ENCODE measurements around the gene CNTN2. TPM values are rescaled to one million over a fixed set of nuclear protein-coding genes. Genes with fewer than 3 reads are reported as not detected.

CNTN2 gene
- total and polyA plus RNA-seq, 2 donors (not counting 1 experiment from before 2014, with no cell fraction given) = not detected

- H3K27me3 ChIP-seq (ENCODE audit: control insufficient read depth, insufficient read depth, low read length) = peaks cover 14% of the 10 kb centered on the region
- no peak overlapping the region for H3K4me3 ChIP-seq (replicated peaks in 1 of 4; ENCODE audit: control extremely low read depth in 1 of 4, insufficient read depth in 1 of 4, low read depth in 3 of 4, low read length in 4 of 4)
- TF ChIP-seq EZH2 (IDR thresholded peaks at IDR 0.05; ENCODE audit: low read length, missing control alignments) (no peak), CTCF (conservative IDR thresholded peaks at IDR 0.05 in 1 of 2, IDR thresholded peaks at IDR 0.05 in 1 of 2; ENCODE audit: low read depth in 1 of 2, low read length in 2 of 2) (no peak)
- no peaks in the 10 kb centered on the region for H4K20me1 ChIP-seq (ENCODE audit: control insufficient read depth, extremely low read depth, insufficient read depth, low read length)
- no peaks in the 10 kb centered on the region for H3K79me2 ChIP-seq (ENCODE audit: control insufficient read depth, insufficient read depth, low read length)
- no peak overlapping the region for H3K27ac ChIP-seq (ENCODE audit: insufficient read depth, low read length)
- H2AFZ ChIP-seq (ENCODE audit: low read length) = no peak overlapping the region
- no peaks in the 10 kb centered on the region for H3K36me3 ChIP-seq (ENCODE audit: control insufficient read depth, insufficient read depth, low read length)
- no peak overlapping the region for H3K4me2 ChIP-seq (ENCODE audit: extremely low read depth, insufficient read depth, low read length)
- no peak for DNase-seq (ENCODE audit: low read depth in 2 of 2)
- no peak overlapping the region for H3K9ac ChIP-seq (ENCODE audit: insufficient read depth, low read length)
- H3K9me3 ChIP-seq (ENCODE audit: control insufficient read depth, insufficient read depth, low read depth, low read length) = no peaks in the 10 kb centered on the region
- H3K4me1 ChIP-seq (ENCODE audit: control insufficient read depth, extremely low read depth, insufficient read depth, low read length) = no peaks in the 10 kb centered on the region
Observed at GRCh38 chr1:205054013-205054412, 11.0 kb downstream of the CNTN2 start.

- Histone ChIP-seq H3K4me3 (replicated peaks in 1 of 4; ENCODE audit: control extremely low read depth in 1 of 4, insufficient read depth in 1 of 4, low read depth in 3 of 4, low read length in 4 of 4) (no peak overlapping the region), H3K9ac (ENCODE audit: insufficient read depth, low read length) (no peak overlapping the region), H3K36me3 (ENCODE audit: control insufficient read depth, insufficient read depth, low read length) (no peaks in the 10 kb centered on the region), H2AFZ (ENCODE audit: low read length) (no peak overlapping the region), H3K4me1 (ENCODE audit: control insufficient read depth, extremely low read depth, insufficient read depth, low read length) (no peaks in the 10 kb centered on the region), H3K79me2 (ENCODE audit: control insufficient read depth, insufficient read depth, low read length) (no peaks in the 10 kb centered on the region), H3K9me3 (ENCODE audit: control insufficient read depth, insufficient read depth, low read depth, low read length) (no peaks in the 10 kb centered on the region), H4K20me1 (ENCODE audit: control insufficient read depth, extremely low read depth, insufficient read depth, low read length) (no peaks in the 10 kb centered on the region), H3K4me2 (ENCODE audit: extremely low read depth, insufficient read depth, low read length) (no peak overlapping the region), H3K27me3 (ENCODE audit: control insufficient read depth, insufficient read depth, low read length) (peaks cover 14% of the 10 kb centered on the region), H3K27ac (ENCODE audit: insufficient read depth, low read length) (no peak overlapping the region)
- TF ChIP-seq CTCF (conservative IDR thresholded peaks at IDR 0.05 in 1 of 2, IDR thresholded peaks at IDR 0.05 in 1 of 2; ENCODE audit: low read depth in 1 of 2, low read length in 2 of 2) = no peak
- DNase-seq (ENCODE audit: low read depth in 2 of 2) = no peak
Observed at GRCh38 chr1:205056188-205056611, 13.2 kb downstream of the CNTN2 start.

GRCh38 chr1:205056956-205057568, 14.1 kb downstream of the CNTN2 start:
- H3K9me3 ChIP-seq (ENCODE audit: control insufficient read depth, insufficient read depth, low read depth, low read length) = no peaks in the 10 kb centered on the region
- no peak for DNase-seq (ENCODE audit: low read depth in 2 of 2)
- H2AFZ ChIP-seq (ENCODE audit: low read length) = no peak overlapping the region
- H3K27ac ChIP-seq (ENCODE audit: insufficient read depth, low read length) = no peak overlapping the region
- H3K4me3 ChIP-seq (replicated peaks in 1 of 4; ENCODE audit: control extremely low read depth in 1 of 4, insufficient read depth in 1 of 4, low read depth in 3 of 4, low read length in 4 of 4) = no peak overlapping the region
- H3K79me2 ChIP-seq (ENCODE audit: control insufficient read depth, insufficient read depth, low read length) = no peaks in the 10 kb centered on the region
- H4K20me1 ChIP-seq (ENCODE audit: control insufficient read depth, extremely low read depth, insufficient read depth, low read length) = no peaks in the 10 kb centered on the region
- H3K4me2 ChIP-seq (ENCODE audit: extremely low read depth, insufficient read depth, low read length) = no peak overlapping the region
- TF ChIP-seq EZH2 (IDR thresholded peaks at IDR 0.05; ENCODE audit: low read length, missing control alignments) = no peak
- TF ChIP-seq CTCF (conservative IDR thresholded peaks at IDR 0.05 in 1 of 2, IDR thresholded peaks at IDR 0.05 in 1 of 2; ENCODE audit: low read depth in 1 of 2, low read length in 2 of 2) = no peak
- peaks cover 14% of the 10 kb centered on the region for H3K27me3 ChIP-seq (ENCODE audit: control insufficient read depth, insufficient read depth, low read length)
- no peaks in the 10 kb centered on the region for H3K4me1 ChIP-seq (ENCODE audit: control insufficient read depth, extremely low read depth, insufficient read depth, low read length)
- H3K9ac ChIP-seq (ENCODE audit: insufficient read depth, low read length) = no peak overlapping the region
- no peaks in the 10 kb centered on the region for H3K36me3 ChIP-seq (ENCODE audit: control insufficient read depth, insufficient read depth, low read length)

Data from fibroblast of lung (primary cell).